Peyer's patch (tissue), 4 donors: ENCODE results near the gene IQSEC3. TPM values are rescaled to one million over a fixed set of nuclear protein-coding genes. Genes with fewer than 3 reads are reported as not detected.

Source experiments
- DNase-seq, 3 donors: peaks; one replicate each; pipeline ENCODE4 v3.0.0-alpha.2; 2017 to 2019
- H3K27ac ChIP-seq, 4 donors: fragments of 200-600 bp; sonication (generic); one replicate each; pipeline ENCODE4 v1.5.1; 2016 to 2019
- H3K27me3 ChIP-seq, 2 donors: fragments of 200-600 bp; sonication (generic); one replicate each; pipeline ENCODE4 v1.5.1; 2019
- H3K36me3 ChIP-seq, 3 donors: fragments of 200-600 bp; sonication (generic); one replicate each; pipeline ENCODE4 v1.5.1; 2016 to 2019
- H3K4me1 ChIP-seq, 4 donors: fragments of 200-600 bp; sonication (generic); one replicate each; pipeline ENCODE4 v1.5.1; 2016 to 2019
- H3K4me3 ChIP-seq, 4 donors: fragments of 200-600 bp; sonication (generic); 1 replicate in 3 of 4; 2 replicates in 1 of 4; pipeline ENCODE4 v1.5.1; 2016 to 2019; ENCODE audit warnings: mild to moderate bottlenecking in 1 of 4
- H3K9me3 ChIP-seq, 4 donors: fragments of 200-600 bp; sonication (generic); one replicate each; pipeline ENCODE4 v1.5.1; 2016 to 2019; ENCODE audit warnings: mild to moderate bottlenecking in 1 of 4
- POLR2A ChIP-seq, 2 donors: fragments of 450-650 bp; IDR thresholded peaks; one replicate each; pipeline ENCODE4 v1.5.1; 2017; ENCODE audit warnings: antibody characterized with exemption in 2 of 2, mild to moderate bottlenecking in 2 of 2, moderate library complexity in 2 of 2
- total RNA-seq, 4 donors: library from RNA; depleted of rRNA; stranded (reverse); fragments of >200 nt; gene quantifications; one replicate each; pipeline ENCODE4 v1.1.0, GENCODE V29; 2016
- TF ChIP-seq, protein P1 (sequence below), 6 experiments: fragments of 450-650 bp in 4 of 6; fragments of 200-600 bp in 2 of 6; sonication (generic) in 1 of 6; IDR thresholded peaks; one replicate each; pipeline ENCODE4 v1.5.1; 2017 to 2019; ENCODE audit warnings: antibody characterized with exemption in 6 of 6, mild to moderate bottlenecking in 3 of 6, moderate library complexity in 1 of 6

The IQSEC3 gene
- total RNA-seq, 4 donors from 2014 or later = 0.35 to 3.3 (median 0.58) TPM

DNA sequence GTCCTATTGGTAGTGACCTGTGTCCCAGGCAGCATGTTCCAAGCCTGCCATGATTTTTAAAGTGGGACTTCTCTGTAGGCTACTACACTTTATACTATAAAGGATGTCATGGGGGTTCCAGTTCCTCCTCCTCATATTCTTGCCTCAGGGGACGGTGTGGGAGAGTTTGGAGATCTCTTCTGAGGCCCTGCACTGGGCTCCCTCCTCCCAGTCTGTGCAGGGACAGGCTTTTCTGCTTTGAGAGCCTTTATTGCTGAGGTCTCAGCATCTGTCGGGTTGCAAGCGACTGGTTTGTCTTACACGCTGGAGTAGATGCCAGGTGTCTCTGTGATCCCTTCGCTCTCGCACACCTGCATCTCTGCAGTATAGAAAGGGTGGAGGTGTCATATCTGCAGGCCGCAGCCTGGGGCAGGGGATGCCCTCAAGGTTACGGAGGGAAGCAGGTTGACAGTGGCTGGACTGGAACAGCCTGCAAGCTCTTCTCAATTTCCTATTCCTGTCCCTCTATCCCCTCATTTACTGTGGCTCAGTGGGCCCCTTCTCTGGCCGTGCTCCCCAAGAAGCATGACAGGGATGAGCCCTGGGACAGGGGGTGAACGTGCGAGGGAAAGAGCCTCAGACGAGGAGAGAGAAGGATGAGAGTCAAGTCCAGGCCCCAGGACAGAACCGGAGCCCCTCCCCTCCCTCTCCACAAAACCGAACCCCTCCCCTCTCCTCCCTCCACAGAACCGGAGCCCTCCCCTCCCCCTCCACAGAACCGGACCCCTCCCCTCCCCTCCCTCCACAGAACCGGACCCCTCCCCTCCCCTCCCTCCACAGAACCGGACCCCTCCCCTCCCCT is 96.1 kb downstream of the IQSEC3 start:
- no peaks in the 10 kb centered on the region for H3K4me1 ChIP-seq
- no peak for DNase-seq
- no peaks in the 10 kb centered on the region for H3K27me3 ChIP-seq
- H3K36me3 ChIP-seq = no peaks in the 10 kb centered on the region
- H3K4me3 ChIP-seq = no peak overlapping the region
- no peaks in the 10 kb centered on the region for H3K9me3 ChIP-seq
- no peak overlapping the region for H3K27ac ChIP-seq
- TF ChIP-seq, protein P1, sequence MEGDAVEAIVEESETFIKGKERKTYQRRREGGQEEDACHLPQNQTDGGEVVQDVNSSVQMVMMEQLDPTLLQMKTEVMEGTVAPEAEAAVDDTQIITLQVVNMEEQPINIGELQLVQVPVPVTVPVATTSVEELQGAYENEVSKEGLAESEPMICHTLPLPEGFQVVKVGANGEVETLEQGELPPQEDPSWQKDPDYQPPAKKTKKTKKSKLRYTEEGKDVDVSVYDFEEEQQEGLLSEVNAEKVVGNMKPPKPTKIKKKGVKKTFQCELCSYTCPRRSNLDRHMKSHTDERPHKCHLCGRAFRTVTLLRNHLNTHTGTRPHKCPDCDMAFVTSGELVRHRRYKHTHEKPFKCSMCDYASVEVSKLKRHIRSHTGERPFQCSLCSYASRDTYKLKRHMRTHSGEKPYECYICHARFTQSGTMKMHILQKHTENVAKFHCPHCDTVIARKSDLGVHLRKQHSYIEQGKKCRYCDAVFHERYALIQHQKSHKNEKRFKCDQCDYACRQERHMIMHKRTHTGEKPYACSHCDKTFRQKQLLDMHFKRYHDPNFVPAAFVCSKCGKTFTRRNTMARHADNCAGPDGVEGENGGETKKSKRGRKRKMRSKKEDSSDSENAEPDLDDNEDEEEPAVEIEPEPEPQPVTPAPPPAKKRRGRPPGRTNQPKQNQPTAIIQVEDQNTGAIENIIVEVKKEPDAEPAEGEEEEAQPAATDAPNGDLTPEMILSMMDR (IDR thresholded peaks at IDR 0.05) = no peak
- TF ChIP-seq POLR2A (IDR thresholded peaks at IDR 0.05) = no peak

DNA sequence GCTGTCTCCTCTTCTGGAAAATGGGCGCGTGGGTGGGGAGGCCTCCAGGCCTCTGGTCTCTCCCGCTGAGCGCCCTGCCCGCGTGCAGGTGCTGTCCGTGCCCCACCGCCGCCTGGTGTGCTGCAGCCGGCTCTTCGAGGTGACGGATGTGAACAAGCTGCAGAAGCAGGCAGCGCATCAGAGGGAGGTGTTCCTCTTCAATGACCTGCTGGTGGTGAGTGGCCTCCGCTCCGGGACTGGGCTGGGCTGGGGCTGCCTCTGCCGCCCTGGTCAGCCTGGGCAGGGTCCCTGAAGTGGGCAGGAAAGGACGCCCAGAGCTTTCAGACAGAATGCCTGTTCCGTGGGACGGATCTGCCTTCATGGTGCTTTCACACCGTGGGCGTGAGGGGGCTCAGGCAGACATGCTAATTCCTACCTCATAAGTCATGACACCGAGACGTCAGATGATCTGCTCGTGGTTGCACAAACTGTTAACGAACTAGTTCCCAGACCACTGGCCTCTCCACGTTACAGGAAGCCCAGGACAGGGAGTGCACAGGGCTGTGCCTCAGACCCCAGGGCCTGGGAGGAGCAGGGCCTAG is 96.9 kb downstream of the IQSEC3 start:
- no peaks in the 10 kb centered on the region for H3K27me3 ChIP-seq
- no peak overlapping the region for H3K27ac ChIP-seq
- no peak overlapping the region for H3K4me3 ChIP-seq
- no peaks in the 10 kb centered on the region for H3K4me1 ChIP-seq
- no peaks in the 10 kb centered on the region for H3K9me3 ChIP-seq
- TF ChIP-seq, protein P1 (IDR thresholded peaks at IDR 0.05) = no peak
- TF ChIP-seq POLR2A (IDR thresholded peaks at IDR 0.05) = no peak
- no peak for DNase-seq
- H3K36me3 ChIP-seq = no peaks in the 10 kb centered on the region

DNA sequence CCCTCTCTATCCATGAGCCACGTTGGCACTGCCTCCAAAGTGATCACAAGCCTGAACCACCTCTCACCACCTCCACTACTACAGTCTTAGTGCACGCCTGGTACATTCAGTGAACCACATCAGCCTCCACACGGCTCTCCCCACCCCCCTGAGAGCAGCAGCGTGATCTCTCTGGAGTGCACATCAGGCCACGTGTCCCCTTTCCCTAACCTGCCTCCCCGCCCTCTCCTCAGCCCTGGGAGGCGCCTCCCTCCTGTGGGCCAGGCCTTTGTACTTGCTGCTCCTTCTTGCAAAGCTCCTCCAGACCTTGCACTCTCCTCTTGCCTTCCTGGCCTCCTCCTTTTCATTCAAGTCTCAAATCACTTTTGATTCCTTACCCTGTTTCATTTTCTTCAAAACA is 97.6 kb downstream of the IQSEC3 start:
- TF ChIP-seq, protein P1 (IDR thresholded peaks at IDR 0.05) = no peak
- no peak for TF ChIP-seq POLR2A (IDR thresholded peaks at IDR 0.05)
- Histone ChIP-seq H3K4me1 (no peaks in the 10 kb centered on the region), H3K36me3 (no peaks in the 10 kb centered on the region), H3K27me3 (no peaks in the 10 kb centered on the region), H3K4me3 (no peak overlapping the region), H3K9me3 (no peaks in the 10 kb centered on the region), H3K27ac (no peak overlapping the region)
- DNase-seq = peak in 2 of 3 donors; percentile 63 to 66

DNA sequence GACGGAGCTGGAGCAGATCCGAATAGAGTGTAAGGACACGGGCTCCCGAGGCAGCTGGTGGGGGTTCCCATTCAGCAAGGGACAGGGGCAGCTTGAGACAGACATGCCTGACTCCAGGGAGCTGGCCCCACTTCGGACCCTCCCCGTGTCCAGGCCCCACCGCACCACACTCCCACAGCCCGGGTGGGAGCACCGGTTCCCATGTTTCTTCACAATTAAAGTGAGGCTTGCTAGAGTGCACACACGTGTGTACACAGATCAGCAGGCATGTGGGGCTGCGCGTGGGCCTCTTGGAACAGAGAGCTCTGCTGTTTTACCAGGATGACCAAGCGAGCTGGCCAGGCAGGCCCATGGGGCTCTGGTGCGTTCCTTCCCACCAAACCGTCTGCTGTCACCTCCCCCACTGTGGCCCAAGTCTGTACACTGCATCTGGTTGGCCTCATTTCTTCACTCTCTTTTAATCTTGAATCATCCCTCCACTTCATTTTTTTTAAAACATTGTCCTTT is 99.3 kb downstream of the IQSEC3 start:
- Histone ChIP-seq H3K9me3 (no peaks in the 10 kb centered on the region), H3K27ac (no peak overlapping the region), H3K27me3 (no peaks in the 10 kb centered on the region), H3K36me3 (no peaks in the 10 kb centered on the region), H3K4me1 (no peaks in the 10 kb centered on the region), H3K4me3 (no peak overlapping the region)
- TF ChIP-seq, protein P1 (IDR thresholded peaks at IDR 0.05) = no peak
- no peak for TF ChIP-seq POLR2A (IDR thresholded peaks at IDR 0.05)
- DNase-seq = no peak

DNA sequence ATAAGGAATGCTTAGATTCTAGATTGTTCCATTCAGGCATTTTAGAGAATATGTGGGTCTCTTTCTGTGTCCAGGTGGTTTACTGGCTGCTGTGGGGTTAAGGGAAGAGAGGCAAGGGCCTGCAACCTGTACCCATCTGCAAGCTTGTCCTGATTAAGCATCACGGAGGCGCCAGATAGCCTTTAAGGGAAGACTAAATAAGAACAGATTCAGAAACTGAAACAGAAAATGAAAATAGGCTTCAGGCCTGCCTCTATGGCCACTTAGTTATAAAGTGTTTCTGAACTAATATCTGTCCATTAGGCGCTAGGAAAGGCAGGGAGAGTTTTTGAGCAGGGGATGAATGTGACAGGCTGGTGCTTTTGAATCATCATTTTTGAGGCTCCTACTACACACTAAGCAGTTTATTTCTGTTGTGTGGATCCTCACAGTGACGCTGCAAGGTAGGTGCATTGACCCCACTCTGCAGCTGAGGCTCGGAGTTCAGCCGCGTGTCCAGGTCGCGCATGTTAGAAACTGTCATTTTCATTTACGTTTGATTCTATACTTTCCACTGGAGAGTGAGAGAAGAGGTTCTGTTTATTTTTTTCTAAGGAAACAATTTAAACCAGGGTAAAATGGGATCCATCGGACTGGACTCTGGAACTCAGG is 100.0 kb downstream of the IQSEC3 start:
- peaks cover 0 to 3% (median 0%) of the 10 kb centered on the region in 4 donors for H3K4me1 ChIP-seq
- no peaks in the 10 kb centered on the region for H3K9me3 ChIP-seq
- no peaks in the 10 kb centered on the region for H3K27me3 ChIP-seq
- no peak for TF ChIP-seq POLR2A (IDR thresholded peaks at IDR 0.05)
- TF ChIP-seq, protein P1 (IDR thresholded peaks at IDR 0.05) = no peak
- no peak overlapping the region for H3K27ac ChIP-seq
- no peak for DNase-seq
- no peaks in the 10 kb centered on the region for H3K36me3 ChIP-seq
- no peak overlapping the region for H3K4me3 ChIP-seq
